Stimulated activated CD8-positive, alpha-beta memory T cell treated with anti-CD3 and anti-CD28 coated beads, Interleukin-2, amount 100 ng/mL, for 1 hour (primary cell): ENCODE results near the gene ADAM17.

Experiments used
- DNase-seq, 2 donors: peaks; one replicate each; pipeline ENCODE4 v3.0.0-alpha.2; 2020; ENCODE audit warnings: low read depth in 2 of 2

The ADAM17 gene

DNA sequence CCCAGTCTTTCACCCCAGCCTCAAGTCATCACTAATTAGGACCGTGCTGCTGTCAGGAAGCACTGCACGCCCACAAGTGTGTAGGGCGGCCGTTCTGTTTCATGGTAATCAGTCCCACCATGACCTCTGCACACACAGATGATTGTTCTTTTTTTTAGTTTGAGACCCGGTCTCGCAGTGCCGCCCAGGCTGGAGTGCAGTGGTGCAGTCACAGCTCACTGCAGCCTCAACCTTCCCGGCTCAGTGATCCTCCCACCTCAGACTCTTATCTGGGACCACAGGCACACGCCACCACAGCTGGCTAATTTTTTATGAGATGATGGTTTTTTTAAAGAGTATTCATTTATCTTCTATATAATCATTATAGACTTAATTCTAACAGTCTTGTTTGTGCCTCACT lies 83.1 kb downstream of the ADAM17 start:
- DNase-seq = no peak

DNA sequence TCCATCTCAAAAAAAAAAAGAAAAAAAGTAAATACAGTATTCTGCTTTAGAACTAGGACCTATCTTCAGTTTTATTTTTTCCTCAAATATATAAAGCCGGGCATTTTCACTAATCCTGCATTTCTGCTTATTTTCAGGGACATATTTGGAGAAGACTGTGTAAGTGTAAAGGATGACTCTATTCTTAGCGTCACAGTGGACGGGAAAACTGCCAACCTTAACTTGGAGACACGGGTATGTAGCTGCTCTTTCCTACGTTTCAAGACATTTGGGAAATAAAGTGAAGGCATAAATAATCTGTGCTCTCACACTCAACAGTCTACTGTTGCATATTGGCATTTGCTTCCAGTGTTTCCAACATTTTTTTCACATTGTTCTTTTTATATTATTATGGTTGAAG lies 84.4 kb downstream of the ADAM17 start:
- DNase-seq = no peak

DNA sequence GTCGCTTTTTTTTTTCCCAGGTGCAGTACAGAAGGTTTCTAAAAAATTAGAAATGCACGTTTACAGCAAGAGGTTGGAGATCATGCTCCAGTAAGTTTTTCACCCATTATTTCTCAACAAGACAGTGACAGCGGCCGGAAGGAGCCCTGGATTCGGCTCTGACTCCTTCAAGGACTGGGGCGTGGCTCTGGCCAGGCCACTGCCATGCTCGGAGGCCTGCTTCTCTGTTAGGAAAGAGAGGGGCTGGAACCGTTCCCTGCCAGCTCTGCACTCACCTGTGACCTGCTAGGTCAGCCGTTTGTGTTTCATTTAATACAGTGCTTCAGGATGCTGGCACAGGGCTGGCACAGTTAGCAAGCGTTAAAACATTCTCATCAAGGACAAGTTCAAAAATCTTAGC lies 87.9 kb downstream of the ADAM17 start:
- no peak for DNase-seq

- DNase-seq = no peak
Observed at GRCh38 chr2:9466147-9466683, 89.4 kb downstream of the ADAM17 start.

- DNase-seq = no peak
Observed at GRCh38 chr2:9465170-9465569, 90.5 kb downstream of the ADAM17 start.

DNA sequence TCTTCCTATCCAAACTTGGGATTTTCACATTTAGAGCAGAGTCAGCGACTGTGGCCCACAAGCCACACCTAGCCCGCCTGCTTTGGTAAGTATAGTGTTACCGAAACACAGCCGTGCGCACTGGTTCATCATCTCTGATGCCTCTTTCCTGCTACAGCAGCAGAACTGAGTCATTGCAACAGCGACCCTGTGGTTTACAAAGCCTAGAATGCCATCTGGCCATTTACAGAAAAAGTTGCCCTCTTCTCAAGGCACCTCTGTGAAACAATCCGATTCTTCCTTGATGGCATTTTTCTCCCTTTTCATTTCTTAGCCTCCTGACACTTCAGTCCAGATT lies 92.0 kb downstream of the ADAM17 start:
- no peak for DNase-seq

GRCh38 chr2:9462886-9463697 lies 92.5 kb downstream of the ADAM17 start:
- no peak for DNase-seq

DNA sequence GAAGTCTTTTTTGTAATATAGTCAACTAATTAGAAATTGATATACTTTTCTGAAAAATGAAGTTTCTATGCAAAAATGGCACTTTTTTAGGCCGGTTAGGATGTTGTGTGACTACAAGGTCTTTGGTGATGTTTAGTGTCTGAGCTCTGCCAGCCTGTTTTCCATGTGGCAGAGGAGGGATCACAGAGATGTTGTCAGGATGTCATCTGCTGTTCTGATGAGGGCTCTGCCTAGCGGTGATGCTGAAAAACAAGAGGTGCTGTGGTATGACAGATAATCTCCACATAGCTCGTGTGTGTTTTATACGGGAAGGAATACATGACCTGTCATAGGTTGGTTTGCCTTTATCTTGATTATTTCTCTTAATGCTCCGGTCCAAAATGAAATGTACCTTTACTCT lies 93.3 kb downstream of the ADAM17 start:
- no peak for DNase-seq

GRCh38 chr2:9461079-9461478 lies 94.6 kb downstream of the ADAM17 start:
- no peak for DNase-seq

- no peak for DNase-seq
Observed at GRCh38 chr2:9460441-9461017, 95.1 kb downstream of the ADAM17 start.

DNA sequence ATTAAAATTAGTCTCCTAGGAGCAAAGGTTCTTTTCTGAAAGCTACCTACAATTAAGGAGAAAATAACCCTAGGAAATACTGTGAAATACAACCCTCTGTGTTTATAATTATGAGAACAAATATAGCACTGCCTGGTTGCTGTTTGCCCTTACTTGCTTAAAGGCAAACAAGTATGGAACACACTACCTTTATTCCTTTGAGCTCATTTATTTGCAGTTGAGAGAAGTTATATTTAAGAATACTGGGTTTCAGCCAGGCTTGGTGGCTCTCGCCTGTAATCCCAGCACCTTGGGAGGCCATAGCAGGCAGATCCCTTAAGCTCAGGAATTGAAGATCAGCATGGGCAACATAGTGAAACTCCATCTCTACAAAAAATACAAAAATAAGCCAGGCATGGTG lies 104.4 kb downstream of the ADAM17 start:
- no peak for DNase-seq

DNA sequence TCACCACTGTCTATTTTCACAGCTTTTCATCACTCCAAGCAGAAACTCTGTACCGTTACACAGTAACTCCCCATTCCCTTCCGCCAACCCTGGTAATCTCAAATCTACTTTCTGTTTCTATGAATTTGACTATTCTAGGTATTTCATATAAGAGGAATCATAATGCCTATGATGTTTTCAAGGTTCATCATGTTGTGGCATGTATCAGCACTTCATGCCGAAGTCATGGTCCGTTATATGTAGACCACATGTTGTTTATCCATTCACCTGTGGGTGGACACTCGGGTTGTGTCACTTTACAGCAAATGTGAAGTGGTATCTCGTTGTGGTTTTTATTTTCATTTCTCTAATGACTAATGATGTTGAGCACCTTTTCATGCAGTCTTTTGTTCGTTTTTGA lies 110.5 kb downstream of the ADAM17 start:
- DNase-seq = no peak

DNA sequence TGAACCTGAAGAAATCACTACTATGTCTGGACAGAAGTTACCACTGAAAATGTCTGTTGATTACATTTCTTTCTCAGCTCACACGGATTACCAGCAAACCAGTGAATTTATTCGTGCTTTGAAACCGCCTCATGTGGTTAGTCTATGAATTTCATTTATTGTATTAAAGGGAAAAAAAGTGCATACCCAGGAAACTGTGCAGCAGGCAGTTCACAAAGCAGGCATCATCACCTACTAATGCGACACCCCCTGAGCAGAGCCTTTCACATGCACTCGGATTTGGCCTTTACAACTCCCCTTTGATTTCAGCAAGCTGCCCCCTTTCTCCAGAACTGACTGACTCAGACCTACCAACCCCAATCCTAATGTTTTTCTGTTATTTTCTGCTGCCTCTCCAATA lies 112.1 kb downstream of the ADAM17 start:
- no peak for DNase-seq

GRCh38 chr2:9441556-9441955 lies 114.1 kb downstream of the ADAM17 start:
- DNase-seq = no peak

GRCh38 chr2:9440058-9440727 lies 115.4 kb downstream of the ADAM17 start:
- no peak for DNase-seq

DNA sequence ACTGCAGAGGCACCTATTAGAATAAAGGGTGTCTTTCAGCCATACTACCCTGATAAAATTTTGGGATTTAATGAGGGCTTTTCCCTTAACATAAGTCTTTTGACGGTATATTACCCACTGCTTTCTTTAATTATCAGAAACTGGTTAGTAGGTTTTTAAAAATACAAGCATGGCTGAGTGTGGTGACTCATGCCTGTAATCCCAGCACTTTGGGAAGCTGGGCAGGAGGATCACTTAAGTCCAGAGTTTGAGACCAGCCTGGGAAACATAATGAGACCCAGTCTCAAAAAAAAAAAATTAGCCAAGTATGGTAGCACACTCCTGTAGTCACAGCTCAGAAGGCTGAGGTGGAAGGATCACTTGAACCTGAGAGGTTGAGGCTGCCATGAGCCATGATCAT lies 116.1 kb downstream of the ADAM17 start:
- no peak for DNase-seq
